Prostate gland (tissue), 2 donors: ENCODE results near the gene REEP3.

ENCODE experiments used
- POLR2A ChIP-seq: fragments of 450-650 bp; IDR thresholded peaks from one replicate; pipeline ENCODE4 v1.6.1; 2016; ENCODE audit warnings: antibody characterized with exemption, mild to moderate bottlenecking
- POLR2AphosphoS5 ChIP-seq: sonication (generic); formaldehyde crosslinking; IDR thresholded peaks from one replicate; pipeline ENCODE4 v1.6.1; 2017; ENCODE audit warnings: antibody characterized with exemption
- TF ChIP-seq, protein P1 (sequence below), 4 experiments: fragments of 200-600 bp in 2 of 4; fragments of 450-650 bp in 2 of 4; sonication (generic) in 2 of 4; IDR thresholded peaks; 1 replicate in 3 of 4; 2 replicates in 1 of 4; pipeline ENCODE4 v1.5.1; 2016 to 2019; ENCODE audit warnings: antibody characterized with exemption in 4 of 4, mild to moderate bottlenecking in 2 of 4, moderate library complexity in 2 of 4

DNA sequence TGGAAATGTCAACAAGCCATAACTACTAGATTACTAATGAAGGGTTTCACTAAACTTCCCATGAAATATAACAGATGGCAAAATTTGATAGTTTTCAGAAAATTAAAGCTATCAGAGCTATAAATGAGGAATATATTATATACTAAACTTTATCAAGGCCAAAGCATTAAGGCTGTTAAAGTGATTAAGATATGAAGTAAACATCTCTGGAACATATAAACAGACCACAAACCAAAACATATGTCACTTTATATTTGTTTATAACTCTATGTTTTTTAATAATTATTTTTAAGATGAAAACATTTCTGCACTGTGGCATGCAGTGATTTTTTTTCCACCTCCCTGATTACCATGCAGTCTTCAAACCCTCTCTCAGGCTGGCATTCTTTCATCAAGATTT, 120.2 kb downstream of the REEP3 start:
- TF ChIP-seq POLR2A (no peak), POLR2AphosphoS5 (no peak)
- TF ChIP-seq, protein P1, sequence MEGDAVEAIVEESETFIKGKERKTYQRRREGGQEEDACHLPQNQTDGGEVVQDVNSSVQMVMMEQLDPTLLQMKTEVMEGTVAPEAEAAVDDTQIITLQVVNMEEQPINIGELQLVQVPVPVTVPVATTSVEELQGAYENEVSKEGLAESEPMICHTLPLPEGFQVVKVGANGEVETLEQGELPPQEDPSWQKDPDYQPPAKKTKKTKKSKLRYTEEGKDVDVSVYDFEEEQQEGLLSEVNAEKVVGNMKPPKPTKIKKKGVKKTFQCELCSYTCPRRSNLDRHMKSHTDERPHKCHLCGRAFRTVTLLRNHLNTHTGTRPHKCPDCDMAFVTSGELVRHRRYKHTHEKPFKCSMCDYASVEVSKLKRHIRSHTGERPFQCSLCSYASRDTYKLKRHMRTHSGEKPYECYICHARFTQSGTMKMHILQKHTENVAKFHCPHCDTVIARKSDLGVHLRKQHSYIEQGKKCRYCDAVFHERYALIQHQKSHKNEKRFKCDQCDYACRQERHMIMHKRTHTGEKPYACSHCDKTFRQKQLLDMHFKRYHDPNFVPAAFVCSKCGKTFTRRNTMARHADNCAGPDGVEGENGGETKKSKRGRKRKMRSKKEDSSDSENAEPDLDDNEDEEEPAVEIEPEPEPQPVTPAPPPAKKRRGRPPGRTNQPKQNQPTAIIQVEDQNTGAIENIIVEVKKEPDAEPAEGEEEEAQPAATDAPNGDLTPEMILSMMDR (IDR thresholded peaks at IDR 0.05): no peak
